ENCODE data around the gene FAM13A.
"Not testable (repeated sequence)": the region's sequence is repeated elsewhere in the genome, so short reads cannot be mapped to it uniquely, and the experiment has no call there.

Gene FAM13A

DNA sequence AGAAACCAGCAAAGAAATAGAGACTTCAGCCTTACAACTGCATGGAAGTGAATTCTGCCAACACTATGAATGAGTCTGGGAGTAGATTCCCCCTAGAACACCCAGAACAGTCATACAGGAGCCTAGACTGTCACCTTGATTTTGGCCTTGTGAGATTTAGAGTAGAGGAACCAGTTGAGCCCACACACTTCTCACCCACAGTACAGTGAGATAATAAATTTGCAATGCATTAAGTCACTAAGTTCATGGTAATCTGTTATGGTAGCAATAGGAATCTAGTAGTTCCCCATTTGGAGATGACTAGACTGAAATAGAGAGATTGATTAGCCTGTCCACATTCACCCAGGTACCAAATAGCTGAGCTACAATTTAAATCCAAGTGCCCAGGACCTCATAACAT lies 59.0 kb downstream of the FAM13A start:
- DNase-seq = no peak

GRCh38 chr4:88995874-88996273 lies 61.1 kb downstream of the FAM13A start:
- no peak for DNase-seq

DNA sequence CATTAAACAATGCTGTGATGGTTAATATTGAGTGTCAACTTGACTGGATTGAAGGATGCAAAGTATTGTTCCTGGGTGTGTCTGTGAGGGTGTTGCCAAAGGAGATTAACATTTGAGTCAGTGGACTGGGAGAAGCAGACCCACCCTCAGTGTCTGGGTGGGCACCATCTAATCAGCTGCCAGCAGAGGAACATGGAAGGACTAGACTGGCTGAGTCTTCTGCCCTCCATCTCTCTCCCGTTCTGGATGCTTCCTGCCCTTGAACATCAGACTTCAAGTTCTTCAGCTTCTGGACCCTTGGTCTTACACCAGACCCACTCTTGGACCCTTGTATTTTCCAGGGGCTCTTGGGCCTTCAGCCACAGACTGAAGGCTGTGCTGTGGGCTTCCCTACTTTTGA lies 61.7 kb downstream of the FAM13A start:
- DNase-seq = not testable (repeated sequence)

- DNase-seq = no peak
These were observed 63.7 kb downstream of the FAM13A start for GRCh38 chr4:88993246-88993645.

GRCh38 chr4:88991746-88992145 lies 65.2 kb downstream of the FAM13A start:
- DNase-seq = no peak

GRCh38 chr4:88989990-88990389 lies 67.0 kb downstream of the FAM13A start:
- no peak for DNase-seq

- DNase-seq = no peak
These were observed 71.8 kb downstream of the FAM13A start for GRCh38 chr4:88985088-88985773.

- DNase-seq = no peak
These were observed 74.2 kb downstream of the FAM13A start for GRCh38 chr4:88982757-88983156.

GRCh38 chr4:88981993-88982392 lies 75.0 kb downstream of the FAM13A start:
- DNase-seq = no peak

DNA sequence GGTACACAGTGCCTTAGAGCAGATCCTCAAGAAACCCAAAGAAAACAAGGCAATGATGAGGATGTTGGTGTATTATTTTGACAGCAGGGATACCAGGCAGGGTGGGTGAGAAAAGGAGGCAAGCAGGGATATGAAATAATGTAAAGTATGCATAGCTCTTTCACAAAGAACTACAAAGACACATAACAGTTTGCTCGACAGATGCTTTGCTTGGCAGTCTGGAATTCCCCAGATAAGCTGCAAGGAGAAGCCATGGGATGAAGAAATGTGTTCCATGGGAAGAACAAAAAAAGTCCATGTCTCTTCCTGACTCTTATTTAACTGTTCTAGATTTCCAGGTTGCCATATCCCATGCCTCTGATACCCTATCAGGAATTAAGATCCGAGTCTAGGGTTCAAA lies 75.4 kb downstream of the FAM13A start:
- no peak for DNase-seq

DNA sequence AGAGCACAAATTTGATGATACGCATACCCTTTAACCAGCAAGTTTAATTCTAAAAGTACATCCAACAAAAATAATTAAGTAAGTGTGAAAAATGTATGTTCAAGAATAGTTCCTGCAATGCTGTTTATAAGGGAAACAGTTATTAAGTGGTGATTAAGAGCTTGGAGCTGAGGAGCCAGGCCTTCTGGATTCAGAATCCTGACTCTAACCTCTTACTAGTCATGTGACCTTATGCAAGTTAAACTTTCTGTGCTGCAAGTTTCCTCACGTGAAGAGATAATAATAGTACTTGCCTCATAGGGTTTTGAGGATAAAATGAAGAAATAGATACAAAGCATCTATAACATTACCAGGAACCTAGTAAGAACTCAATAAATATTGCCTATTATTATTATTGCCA lies 77.7 kb downstream of the FAM13A start:
- DNase-seq = no peak

GRCh38 chr4:88976775-88977035 lies 80.3 kb downstream of the FAM13A start:
- DNase-seq = no peak

GRCh38 chr4:88975958-88976774 lies 80.8 kb downstream of the FAM13A start:
- no peak for DNase-seq

DNA sequence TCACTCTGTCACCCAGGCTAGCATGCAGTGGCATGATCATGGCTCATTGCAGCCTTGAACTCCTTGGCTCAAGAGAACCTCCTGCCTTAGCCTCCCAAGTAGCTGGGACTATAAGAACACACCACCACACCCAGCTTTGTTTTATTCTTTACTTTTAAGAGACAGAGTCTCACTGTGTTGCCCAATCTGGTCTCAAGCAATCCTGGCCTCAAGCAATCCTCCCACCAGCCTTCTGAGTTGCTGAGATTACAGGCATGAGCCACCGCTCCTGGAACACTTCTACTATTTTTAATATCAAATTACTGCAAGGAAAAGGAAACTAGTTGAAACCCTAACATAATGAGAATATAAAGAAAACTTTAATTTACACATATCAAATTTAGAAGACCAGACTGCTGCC lies 85.4 kb downstream of the FAM13A start:
- DNase-seq = no peak

- no peak for DNase-seq
These were observed 87.2 kb downstream of the FAM13A start for GRCh38 chr4:88969746-88970145.

DNA sequence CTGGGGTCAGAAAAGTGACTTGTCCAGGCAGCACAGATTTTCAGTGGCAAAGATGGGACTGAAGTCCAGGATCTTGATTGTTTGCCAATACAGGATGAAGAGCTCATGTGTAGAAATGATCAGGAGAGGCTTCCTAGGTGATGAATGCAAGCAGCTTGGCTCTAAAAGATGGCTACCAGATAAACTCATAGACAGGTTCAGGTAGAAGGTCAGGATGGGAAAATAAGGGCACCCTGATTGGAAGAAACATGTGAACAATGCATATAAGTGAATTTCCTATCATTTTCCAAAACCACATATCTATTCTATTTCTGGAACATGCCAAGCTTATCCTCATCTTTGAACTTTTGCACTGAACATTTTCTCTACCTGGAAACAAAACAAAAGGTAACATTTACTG lies 87.7 kb downstream of the FAM13A start:
- DNase-seq = no peak

GRCh38 chr4:88967883-88968331 lies 89.1 kb downstream of the FAM13A start:
- no peak for DNase-seq

GRCh38 chr4:88965053-88965452 lies 91.9 kb downstream of the FAM13A start:
- DNase-seq = no peak

GRCh38 chr4:88964450-88964849 lies 92.5 kb downstream of the FAM13A start:
- no peak for DNase-seq

GRCh38 chr4:88963817-88964216 lies 93.2 kb downstream of the FAM13A start:
- no peak for DNase-seq

DNA sequence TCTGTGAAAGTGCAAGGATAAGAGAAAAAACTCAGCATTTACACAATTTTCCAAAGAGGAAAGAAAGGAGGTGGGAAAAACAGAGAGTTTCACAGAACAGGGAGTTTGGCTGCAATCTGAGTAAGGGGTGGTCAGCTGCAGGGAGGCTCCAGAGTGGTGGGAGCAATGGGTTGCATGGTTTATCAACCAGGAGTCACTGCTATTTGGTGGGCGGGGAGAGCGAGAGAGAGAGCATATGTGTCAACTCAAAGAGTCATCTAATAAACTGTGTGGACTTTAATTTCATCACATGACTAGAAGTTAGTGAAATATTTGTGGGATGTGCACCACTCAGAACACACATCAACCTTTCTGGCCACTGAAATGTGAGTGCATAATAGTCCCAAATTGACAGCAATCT lies 94.6 kb downstream of the FAM13A start:
- no peak for DNase-seq

GRCh38 chr4:88960576-88960975 lies 96.4 kb downstream of the FAM13A start:
- DNase-seq = no peak

DNA sequence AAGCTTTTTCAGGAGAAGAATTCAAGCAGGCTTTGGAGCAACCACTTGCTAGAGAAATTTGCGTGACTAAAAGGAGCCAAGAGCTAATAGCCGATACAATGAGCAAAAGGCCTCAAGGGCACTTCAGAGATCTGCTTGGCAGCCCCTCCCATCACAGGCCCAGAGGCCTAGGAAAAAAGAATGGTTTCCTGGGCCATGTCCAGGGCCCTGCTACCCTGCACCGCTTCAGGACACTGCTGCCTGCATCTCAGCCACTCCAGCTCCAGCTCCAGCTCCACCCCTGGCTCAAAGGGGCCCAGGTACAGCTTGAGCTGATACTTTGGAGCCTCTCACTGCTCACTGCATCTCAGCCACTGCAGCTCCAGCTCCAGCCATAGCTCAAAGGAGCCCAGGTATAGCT lies 98.9 kb downstream of the FAM13A start:
- DNase-seq = no peak

DNA sequence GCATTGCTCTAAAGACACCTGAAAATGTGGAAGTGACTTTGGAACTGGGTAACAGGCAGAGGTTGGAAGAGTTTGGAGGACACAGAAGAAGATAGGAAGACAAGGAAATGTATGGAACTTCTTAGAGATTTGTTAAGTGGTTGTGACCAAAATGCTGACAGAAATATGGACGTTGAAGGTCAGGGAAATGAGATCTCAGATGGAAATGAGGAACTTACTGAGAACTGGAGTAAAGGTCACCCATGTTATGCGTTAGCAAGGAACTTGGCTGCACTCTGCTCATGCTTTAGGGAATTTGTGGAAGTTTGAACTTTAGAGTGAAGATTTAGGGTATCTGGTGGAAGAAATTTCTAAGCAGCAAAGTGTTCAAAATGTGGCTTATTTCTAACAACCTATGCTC lies 99.4 kb downstream of the FAM13A start:
- DNase-seq = no peak
